Body of pancreas (tissue), 4 donors: Measurements from ENCODE around the gene GRIA4. TPM values are rescaled to one million over a fixed set of nuclear protein-coding genes. Genes with fewer than 3 reads are reported as not detected.

ENCODE experiments used
- ATAC-seq: fragments of 150-250 bp; one replicate; pipeline ENCODE4 v1.9.1; 2016
- DNase-seq, 4 donors: peaks; one replicate each; pipeline ENCODE4 v3.0.0-alpha.2; 2019
- H3K27ac ChIP-seq, 4 donors: fragments of 200-600 bp; sonication (generic); 1 replicate in 3 of 4; 2 replicates in 1 of 4; pipeline versions ENCODE4 v1.5.1 to v1.6.1; 2016 to 2019; ENCODE audit warnings: mild to moderate bottlenecking in 1 of 4, mixed read lengths in 1 of 4, moderate library complexity in 1 of 4
- H3K27me3 ChIP-seq, 2 donors: fragments of 200-600 bp; sonication (generic); one replicate each; pipeline ENCODE4 v1.6.0; 2016; ENCODE audit warnings: mild to moderate bottlenecking in 1 of 2
- H3K36me3 ChIP-seq, 2 donors: fragments of 200-600 bp; sonication (generic); replicated peaks in 1 of 2; 2 replicates each; pipeline ENCODE4 v1.5.1; 2016; ENCODE audit warnings: low read depth in 2 of 2; ENCODE audit not compliant: insufficient read depth in 1 of 2
- H3K4me1 ChIP-seq: fragments of 200-600 bp; sonication (generic); one replicate; pipeline ENCODE4 v1.6.0; 2016
- H3K4me3 ChIP-seq, 2 donors: fragments of 200-600 bp; sonication (generic); 1 replicate in 1 of 2; 2 replicates in 1 of 2; pipeline ENCODE4 v1.5.1; 2016 to 2019
- H3K9me3 ChIP-seq, 3 donors: fragments of 200-600 bp; sonication (generic); 1 replicate in 2 of 3; 2 replicates in 1 of 3; pipeline ENCODE4 v1.5.1; 2016
- POLR2A ChIP-seq, 3 donors: fragments of 450-650 bp; IDR thresholded peaks; one replicate each; pipeline ENCODE4 v1.6.1; 2016; ENCODE audit warnings: antibody characterized with exemption in 3 of 3, mild to moderate bottlenecking in 2 of 3
- WGBS, 2 donors: methylation state at CpG; one replicate each; pipeline ENCODE4 v1.1.5; 2017; 5-methylcytosine and 5-hydroxymethylcytosine counted together
- intact Hi-C: fragments of 100-400 bp; cut with DNase I; formaldehyde crosslinking; loops from one replicate; pipeline ENCODE4 v1.15.1; 2023
- total RNA-seq, 2 donors: library from RNA; depleted of rRNA; stranded (reverse); fragments of >200 nt; gene quantifications; one replicate each; pipeline ENCODE4 v1.1.0, GENCODE V29; 2016
- TF ChIP-seq, protein P1 (sequence below), 7 experiments: fragments of 450-650 bp in 4 of 7; fragments of 200-600 bp in 3 of 7; sonication (generic) in 3 of 7; IDR thresholded peaks; one replicate each; pipeline ENCODE4 v1.5.1; 2016 to 2019; ENCODE audit warnings: antibody characterized with exemption in 7 of 7

Gene GRIA4
- total RNA-seq, 2 donors from 2014 or later, result 0.26 TPM; not detected in 1

GRCh38 chr11:105579111-105579510 is 30.8 kb upstream of the GRIA4 start:
- TF ChIP-seq, protein P1, sequence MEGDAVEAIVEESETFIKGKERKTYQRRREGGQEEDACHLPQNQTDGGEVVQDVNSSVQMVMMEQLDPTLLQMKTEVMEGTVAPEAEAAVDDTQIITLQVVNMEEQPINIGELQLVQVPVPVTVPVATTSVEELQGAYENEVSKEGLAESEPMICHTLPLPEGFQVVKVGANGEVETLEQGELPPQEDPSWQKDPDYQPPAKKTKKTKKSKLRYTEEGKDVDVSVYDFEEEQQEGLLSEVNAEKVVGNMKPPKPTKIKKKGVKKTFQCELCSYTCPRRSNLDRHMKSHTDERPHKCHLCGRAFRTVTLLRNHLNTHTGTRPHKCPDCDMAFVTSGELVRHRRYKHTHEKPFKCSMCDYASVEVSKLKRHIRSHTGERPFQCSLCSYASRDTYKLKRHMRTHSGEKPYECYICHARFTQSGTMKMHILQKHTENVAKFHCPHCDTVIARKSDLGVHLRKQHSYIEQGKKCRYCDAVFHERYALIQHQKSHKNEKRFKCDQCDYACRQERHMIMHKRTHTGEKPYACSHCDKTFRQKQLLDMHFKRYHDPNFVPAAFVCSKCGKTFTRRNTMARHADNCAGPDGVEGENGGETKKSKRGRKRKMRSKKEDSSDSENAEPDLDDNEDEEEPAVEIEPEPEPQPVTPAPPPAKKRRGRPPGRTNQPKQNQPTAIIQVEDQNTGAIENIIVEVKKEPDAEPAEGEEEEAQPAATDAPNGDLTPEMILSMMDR (IDR thresholded peaks at IDR 0.05), result no peak
- no peak for TF ChIP-seq POLR2A (IDR thresholded peaks at IDR 0.05)
- no peak for ATAC-seq
- no peaks in the 10 kb centered on the region for H3K4me1 ChIP-seq
- no peaks in the 10 kb centered on the region for H3K27me3 ChIP-seq
- DNase-seq, result no peak
- no peaks in the 10 kb centered on the region for H3K36me3 ChIP-seq
- no peak overlapping the region for H3K27ac ChIP-seq
- no peaks in the 10 kb centered on the region for H3K9me3 ChIP-seq
- 79 to 80% methylated on average over 2 of the region's 2 CpGs for WGBS, 2 donors
- H3K4me3 ChIP-seq, result no peak overlapping the region
- intact Hi-C loops, result no loop called here

GRCh38 chr11:105582497-105582896 is 27.4 kb upstream of the GRIA4 start:
- H3K9me3 ChIP-seq, result no peaks in the 10 kb centered on the region
- DNase-seq (no peak), ATAC-seq (no peak)
- no peak overlapping the region for H3K27ac ChIP-seq
- no peaks in the 10 kb centered on the region for H3K4me1 ChIP-seq
- H3K27me3 ChIP-seq, result no peaks in the 10 kb centered on the region
- intact Hi-C loops, result no loop called here
- WGBS, 2 donors, result 56 to 70% methylated on average over 4 of the region's 4 CpGs
- no peak overlapping the region for H3K4me3 ChIP-seq
- H3K36me3 ChIP-seq, result no peaks in the 10 kb centered on the region
- no peak for TF ChIP-seq POLR2A (IDR thresholded peaks at IDR 0.05)
- TF ChIP-seq, protein P1 (IDR thresholded peaks at IDR 0.05), result no peak

DNA sequence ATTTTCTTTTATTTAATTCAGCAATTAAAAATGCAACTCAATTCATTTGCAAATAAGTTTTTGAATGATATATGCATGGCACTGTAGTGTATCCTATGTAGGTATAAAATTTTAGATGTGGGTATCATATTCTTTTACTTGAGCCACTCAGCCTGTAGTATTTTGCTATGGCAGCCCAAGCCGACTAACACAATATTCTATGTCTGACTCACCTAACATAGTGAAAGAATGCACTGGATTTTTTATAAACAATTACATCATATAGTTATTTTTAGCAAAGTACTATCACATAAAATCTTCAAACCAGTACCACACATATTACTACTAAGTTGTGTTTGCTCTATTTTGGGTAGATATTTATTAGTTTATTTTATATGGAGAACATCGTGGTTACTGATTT is 21.9 kb upstream of the GRIA4 start:
- TF ChIP-seq POLR2A (IDR thresholded peaks at IDR 0.05), result no peak
- TF ChIP-seq, protein P1 (IDR thresholded peaks at IDR 0.05), result no peak

GRCh38 chr11:105589346-105589745 is 20.5 kb upstream of the GRIA4 start:
- H3K9me3 ChIP-seq, result no peaks in the 10 kb centered on the region
- H3K36me3 ChIP-seq, result no peaks in the 10 kb centered on the region
- intact Hi-C loops, result no loop called here
- H3K27ac ChIP-seq, result no peak overlapping the region
- TF ChIP-seq, protein P1 (IDR thresholded peaks at IDR 0.05), result no peak
- TF ChIP-seq POLR2A (IDR thresholded peaks at IDR 0.05), result no peak
- 70 to 76% methylated on average over 4 of the region's 4 CpGs for WGBS, 2 donors
- no peak for ATAC-seq
- no peak overlapping the region for H3K4me3 ChIP-seq
- DNase-seq, result no peak
- H3K27me3 ChIP-seq, result no peaks in the 10 kb centered on the region
- no peaks in the 10 kb centered on the region for H3K4me1 ChIP-seq

More for the DNA sequence above, 21.9 kb upstream of the GRIA4 start:
- no peak for ATAC-seq
- no peak overlapping the region for H3K4me3 ChIP-seq
- no peaks in the 10 kb centered on the region for H3K4me1 ChIP-seq
- no peak for DNase-seq
- H3K27ac ChIP-seq, result no peak overlapping the region
- intact Hi-C loops, result no loop called here
- H3K9me3 ChIP-seq, result no peaks in the 10 kb centered on the region
- no peaks in the 10 kb centered on the region for H3K27me3 ChIP-seq
- no peaks in the 10 kb centered on the region for H3K36me3 ChIP-seq
- WGBS, 2 donors, result 72 to 87% methylated on average over 2 of the region's 2 CpGs

DNA sequence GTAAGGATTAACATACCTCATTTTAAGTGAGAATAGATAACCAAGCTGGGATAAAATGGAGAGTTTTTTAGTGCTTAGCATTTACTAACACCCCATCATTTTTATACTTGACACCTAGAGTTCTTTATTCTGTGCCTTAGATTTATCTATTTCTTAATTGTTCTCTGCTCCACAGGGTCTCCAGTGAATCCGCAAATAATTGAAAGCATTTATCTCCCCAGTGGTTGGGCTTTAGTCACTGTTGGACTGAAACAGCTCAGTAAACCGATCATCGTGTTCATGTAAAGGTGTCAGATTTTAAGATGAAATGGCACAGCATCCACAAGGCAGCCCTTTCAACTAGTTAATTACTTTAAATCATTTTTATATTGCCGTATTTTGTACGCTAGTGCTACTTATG is 17.8 kb upstream of the GRIA4 start:
- H3K4me1 ChIP-seq, result no peaks in the 10 kb centered on the region
- intact Hi-C loops, result no loop called here
- no peaks in the 10 kb centered on the region for H3K36me3 ChIP-seq
- no peaks in the 10 kb centered on the region for H3K9me3 ChIP-seq
- no peak for DNase-seq
- no peaks in the 10 kb centered on the region for H3K27me3 ChIP-seq
- no peak overlapping the region for H3K4me3 ChIP-seq
- WGBS, 2 donors, result 55 to 65% methylated on average over 5 of the region's 5 CpGs
- no peak for ATAC-seq
- TF ChIP-seq POLR2A (IDR thresholded peaks at IDR 0.05), result no peak
- TF ChIP-seq, protein P1 (IDR thresholded peaks at IDR 0.05), result no peak
- no peak overlapping the region for H3K27ac ChIP-seq
